SU-DHL-6 (cell line): Measurements from ENCODE around the gene ST3GAL5.

ENCODE experiments used
- H2AFZ ChIP-seq: fragments of 200-600 bp; sonication (generic); 2 replicates; pipeline ENCODE4 v1.6.1; 2014; ENCODE audit warnings: low read depth, mild to moderate bottlenecking, moderate library complexity, mixed read lengths, antibody characterized with exemption, low read length; ENCODE audit not compliant: severe bottlenecking
- H3F3A ChIP-seq: fragments of 200-600 bp; shearing (Covaris generic); 2 replicates; pipeline ENCODE4 v1.6.0; 2016; ENCODE audit warnings: antibody characterized with exemption, mild to moderate bottlenecking; ENCODE audit not compliant: insufficient read depth
- H3K27ac ChIP-seq: fragments of 200-600 bp; sonication (generic); 2 replicates; pipeline ENCODE4 v1.5.1; 2016; ENCODE audit warnings: low read depth, mild to moderate bottlenecking, low read length, moderate library complexity, mixed read lengths
- H3K27me3 ChIP-seq: fragments of 200-600 bp; sonication (generic), shearing (Covaris generic); 2 replicates; pipeline ENCODE4 v1.6.0; 2014; ENCODE audit warnings: mild to moderate bottlenecking, low read length
- H3K36me3 ChIP-seq: fragments of 200-600 bp; sonication (generic); 2 replicates; pipeline ENCODE4 v1.6.1; 2014; ENCODE audit warnings: mild to moderate bottlenecking, low read length, mixed read lengths
- H3K4me2 ChIP-seq: fragments of 300-600, 200-600 bp; shearing (Covaris generic), sonication (generic); 2 replicates; pipeline ENCODE4 v1.6.0; 2014; ENCODE audit warnings: low read length, low read depth, mild to moderate bottlenecking; ENCODE audit not compliant: poor library complexity, severe bottlenecking
- H3K4me3 ChIP-seq: fragments of 200-600 bp; sonication (generic); 2 replicates; pipeline ENCODE4 v1.5.1; 2014; ENCODE audit warnings: antibody characterized with exemption, low read length, mild to moderate bottlenecking, mixed read lengths; ENCODE audit not compliant: insufficient read depth, poor library complexity, severe bottlenecking
- H3K79me2 ChIP-seq: fragments of 200-600 bp; sonication (generic); 2 replicates; pipeline ENCODE4 v1.6.1; 2014; ENCODE audit warnings: mild to moderate bottlenecking, low read length, moderate library complexity; ENCODE audit not compliant: insufficient read depth
- H3K9ac ChIP-seq: fragments of 200-600 bp; sonication (generic); 2 replicates; pipeline ENCODE4 v1.7.0; 2014; ENCODE audit warnings: mild to moderate bottlenecking, low read length
- H3K9me2 ChIP-seq: fragments of 200-600 bp; sonication (generic); replicated peaks from 2 replicates; pipeline ENCODE4 v1.6.1; 2014; ENCODE audit warnings: low read length; ENCODE audit not compliant: insufficient read depth
- H3K9me3 ChIP-seq: fragments of 200-600 bp; sonication (generic); 2 replicates; pipeline ENCODE4 v1.6.1; 2014; ENCODE audit warnings: low read length, mixed read lengths; ENCODE audit not compliant: insufficient read depth
- H4K20me1 ChIP-seq: fragments of 200-600 bp; sonication (generic); 2 replicates; pipeline ENCODE4 v1.6.1; 2014; ENCODE audit warnings: low read depth, mild to moderate bottlenecking, antibody characterized with exemption, low read length, moderate library complexity, mixed read lengths
- EZH2phosphoT487 ChIP-seq: fragments of 200-600 bp; sonication (generic), shearing (Covaris generic); conservative IDR thresholded peaks from 2 replicates; pipeline ENCODE4 v1.6.1; 2018; ENCODE audit warnings: mild to moderate bottlenecking, antibody characterized with exemption, low read length, moderate library complexity, mixed read lengths
- TF ChIP-seq, protein P1 (sequence below): fragments of 200-600 bp; sonication (generic); IDR thresholded peaks from one replicate; pipeline ENCODE4 v1.5.1; 2017; ENCODE audit warnings: antibody characterized with exemption, mild to moderate bottlenecking, low read length, moderate library complexity; ENCODE audit not compliant: insufficient read depth, poor library complexity, severe bottlenecking

Gene ST3GAL5

DNA sequence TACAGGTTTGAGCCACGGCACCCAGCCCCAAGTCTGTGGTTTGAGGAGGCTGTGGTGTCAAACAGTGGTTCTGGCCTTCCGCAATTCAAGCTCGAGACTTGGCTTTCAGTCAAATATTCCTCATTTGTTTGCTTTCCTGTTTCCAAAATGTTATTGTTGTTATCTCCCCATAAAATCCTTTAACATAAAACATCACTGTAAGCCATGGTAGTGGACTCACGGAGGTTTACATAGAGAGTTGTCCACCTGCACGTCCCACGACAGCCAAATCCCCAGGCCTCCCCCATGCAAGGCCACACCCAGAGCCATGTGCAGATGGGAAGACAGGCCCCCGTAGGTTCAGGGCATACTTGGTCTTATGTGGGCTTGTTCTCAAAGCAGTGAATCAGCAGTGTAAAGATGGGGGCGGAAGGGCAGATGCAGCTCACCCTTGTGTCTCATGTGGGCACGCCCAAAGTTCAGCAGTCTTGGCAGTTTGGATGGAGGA is 18.9 kb upstream of the ST3GAL5 start:
- H2AFZ ChIP-seq = no peak overlapping the region
- no peaks in the 10 kb centered on the region for H4K20me1 ChIP-seq
- H3K9ac ChIP-seq = no peak overlapping the region
- no peaks in the 10 kb centered on the region for H3K9me2 ChIP-seq
- H3K9me3 ChIP-seq = no peaks in the 10 kb centered on the region
- H3K4me2 ChIP-seq = no peak overlapping the region
- no peaks in the 10 kb centered on the region for H3K79me2 ChIP-seq
- H3K27ac ChIP-seq = no peak overlapping the region
- TF ChIP-seq, protein P1, sequence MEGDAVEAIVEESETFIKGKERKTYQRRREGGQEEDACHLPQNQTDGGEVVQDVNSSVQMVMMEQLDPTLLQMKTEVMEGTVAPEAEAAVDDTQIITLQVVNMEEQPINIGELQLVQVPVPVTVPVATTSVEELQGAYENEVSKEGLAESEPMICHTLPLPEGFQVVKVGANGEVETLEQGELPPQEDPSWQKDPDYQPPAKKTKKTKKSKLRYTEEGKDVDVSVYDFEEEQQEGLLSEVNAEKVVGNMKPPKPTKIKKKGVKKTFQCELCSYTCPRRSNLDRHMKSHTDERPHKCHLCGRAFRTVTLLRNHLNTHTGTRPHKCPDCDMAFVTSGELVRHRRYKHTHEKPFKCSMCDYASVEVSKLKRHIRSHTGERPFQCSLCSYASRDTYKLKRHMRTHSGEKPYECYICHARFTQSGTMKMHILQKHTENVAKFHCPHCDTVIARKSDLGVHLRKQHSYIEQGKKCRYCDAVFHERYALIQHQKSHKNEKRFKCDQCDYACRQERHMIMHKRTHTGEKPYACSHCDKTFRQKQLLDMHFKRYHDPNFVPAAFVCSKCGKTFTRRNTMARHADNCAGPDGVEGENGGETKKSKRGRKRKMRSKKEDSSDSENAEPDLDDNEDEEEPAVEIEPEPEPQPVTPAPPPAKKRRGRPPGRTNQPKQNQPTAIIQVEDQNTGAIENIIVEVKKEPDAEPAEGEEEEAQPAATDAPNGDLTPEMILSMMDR = no peak
- TF ChIP-seq EZH2phosphoT487 = no peak
- H3K4me3 ChIP-seq = no peak overlapping the region
- H3K36me3 ChIP-seq = no peaks in the 10 kb centered on the region
- H3K27me3 ChIP-seq = no peaks in the 10 kb centered on the region
- H3F3A ChIP-seq = no peaks in the 10 kb centered on the region

GRCh38 chr2:85906748-85907147 is 18.0 kb upstream of the ST3GAL5 start:
- Histone ChIP-seq H4K20me1 (no peaks in the 10 kb centered on the region), H3K4me3 (no peak overlapping the region), H3K9ac (no peak overlapping the region), H3K9me3 (no peaks in the 10 kb centered on the region), H3K27me3 (no peaks in the 10 kb centered on the region), H3K36me3 (no peaks in the 10 kb centered on the region), H3K9me2 (no peaks in the 10 kb centered on the region), H2AFZ (no peak overlapping the region), H3K27ac (no peak overlapping the region), H3F3A (no peaks in the 10 kb centered on the region), H3K79me2 (no peaks in the 10 kb centered on the region), H3K4me2 (no peak overlapping the region)
- TF ChIP-seq, protein P1 = no peak
- no peak for TF ChIP-seq EZH2phosphoT487

DNA sequence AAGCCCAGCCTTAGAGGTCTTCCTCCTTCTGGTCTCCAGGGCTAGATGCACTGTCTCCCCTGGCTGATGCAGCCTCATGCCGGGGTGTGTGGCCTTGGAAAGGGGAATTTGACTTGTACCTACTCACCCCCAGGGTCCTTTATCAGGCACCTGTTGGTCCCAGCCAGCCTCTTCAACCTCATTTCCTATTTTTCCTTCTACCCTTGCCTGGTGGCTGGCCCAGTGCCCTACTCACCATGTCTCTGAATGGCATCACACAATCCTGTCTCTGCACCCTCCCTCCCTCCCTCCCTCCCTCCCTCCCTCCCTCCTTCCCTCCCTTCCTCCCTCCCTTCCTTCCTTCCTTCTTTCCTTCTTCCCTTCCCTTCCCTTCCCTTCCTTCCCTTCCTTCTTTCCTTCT is 17.1 kb upstream of the ST3GAL5 start:
- TF ChIP-seq EZH2phosphoT487 = no peak
- TF ChIP-seq, protein P1 = no peak
- no peak overlapping the region for H2AFZ ChIP-seq
- no peak overlapping the region for H3K4me2 ChIP-seq
- no peaks in the 10 kb centered on the region for H3K27me3 ChIP-seq
- H3K9ac ChIP-seq = no peak overlapping the region
- H3K9me2 ChIP-seq = no peaks in the 10 kb centered on the region
- H3K79me2 ChIP-seq = no peaks in the 10 kb centered on the region
- H3K4me3 ChIP-seq = no peak overlapping the region
- H3K36me3 ChIP-seq = no peaks in the 10 kb centered on the region
- no peak overlapping the region for H3K27ac ChIP-seq
- no peaks in the 10 kb centered on the region for H4K20me1 ChIP-seq
- no peaks in the 10 kb centered on the region for H3F3A ChIP-seq
- no peaks in the 10 kb centered on the region for H3K9me3 ChIP-seq
